ENCODE measurements around the gene ACTR3.

DNA sequence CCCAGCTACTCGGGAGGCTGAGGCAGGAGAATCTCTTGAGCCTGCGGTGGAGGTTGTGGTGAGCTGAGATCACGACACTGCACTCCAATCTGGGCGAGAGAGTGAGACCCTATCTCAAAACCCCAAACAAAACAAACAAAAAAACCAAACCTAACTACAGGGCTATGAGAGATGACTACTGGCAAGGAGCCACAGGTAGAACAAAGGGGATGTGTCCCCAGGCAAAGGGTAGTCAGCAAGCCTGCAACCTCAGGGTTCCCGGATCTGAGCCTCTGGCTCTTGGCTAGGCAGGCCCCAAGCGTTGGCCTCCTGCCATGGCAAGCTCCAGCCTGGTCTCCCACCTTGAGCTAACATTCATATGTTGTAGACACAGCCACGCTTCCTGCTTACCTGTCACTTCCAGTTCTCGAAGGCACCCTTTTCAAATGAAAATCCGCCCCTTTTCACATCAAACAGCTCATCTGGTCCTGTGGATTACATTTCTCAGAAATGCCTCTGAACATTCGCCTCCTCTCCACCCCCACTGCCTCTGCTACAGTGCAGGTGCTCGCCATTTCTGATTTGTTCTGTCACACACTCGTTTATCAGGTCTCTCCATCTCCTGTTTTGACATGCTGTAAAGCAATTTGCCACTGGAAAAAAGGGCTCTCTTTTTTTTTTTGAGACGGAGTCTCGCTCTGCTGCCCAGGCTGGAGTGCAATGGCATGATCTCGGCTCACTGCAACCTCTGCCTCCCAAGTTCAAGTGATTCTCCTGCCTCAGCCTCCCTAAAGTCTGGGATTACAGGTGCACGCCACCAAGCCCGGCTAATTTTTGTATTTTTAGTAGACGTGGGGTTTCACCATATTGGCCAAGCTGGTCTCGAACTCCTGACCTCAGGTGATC is 13.1 kb upstream of the ACTR3 start:
- TF ChIP-seq, protein P1, sequence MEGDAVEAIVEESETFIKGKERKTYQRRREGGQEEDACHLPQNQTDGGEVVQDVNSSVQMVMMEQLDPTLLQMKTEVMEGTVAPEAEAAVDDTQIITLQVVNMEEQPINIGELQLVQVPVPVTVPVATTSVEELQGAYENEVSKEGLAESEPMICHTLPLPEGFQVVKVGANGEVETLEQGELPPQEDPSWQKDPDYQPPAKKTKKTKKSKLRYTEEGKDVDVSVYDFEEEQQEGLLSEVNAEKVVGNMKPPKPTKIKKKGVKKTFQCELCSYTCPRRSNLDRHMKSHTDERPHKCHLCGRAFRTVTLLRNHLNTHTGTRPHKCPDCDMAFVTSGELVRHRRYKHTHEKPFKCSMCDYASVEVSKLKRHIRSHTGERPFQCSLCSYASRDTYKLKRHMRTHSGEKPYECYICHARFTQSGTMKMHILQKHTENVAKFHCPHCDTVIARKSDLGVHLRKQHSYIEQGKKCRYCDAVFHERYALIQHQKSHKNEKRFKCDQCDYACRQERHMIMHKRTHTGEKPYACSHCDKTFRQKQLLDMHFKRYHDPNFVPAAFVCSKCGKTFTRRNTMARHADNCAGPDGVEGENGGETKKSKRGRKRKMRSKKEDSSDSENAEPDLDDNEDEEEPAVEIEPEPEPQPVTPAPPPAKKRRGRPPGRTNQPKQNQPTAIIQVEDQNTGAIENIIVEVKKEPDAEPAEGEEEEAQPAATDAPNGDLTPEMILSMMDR (IDR thresholded peaks at IDR 0.05), result no peak
- TF ChIP-seq POLR2AphosphoS5 (IDR thresholded peaks at IDR 0.05; ENCODE audit: insufficient read depth in 1 of 2, low read depth in 1 of 2) (no peak), POLR2A (IDR thresholded peaks at IDR 0.05) (no peak)

Measured in vagina (tissue), 2 donors.